NT2/D1 (cell line): ENCODE results near the gene BICRA.

Experiments used
- SUZ12 ChIP-seq: IDR thresholded peaks from 2 replicates; pipeline ENCODE4 v1.6.1; 2011; ENCODE audit not compliant: insufficient read length, insufficient read depth; ENCODE audit errors: extremely low read depth
- YY1 ChIP-seq: IDR thresholded peaks from 2 replicates; pipeline ENCODE4 v1.6.1; 2011; ENCODE audit not compliant: insufficient read length, insufficient read depth
- ZNF274 ChIP-seq: IDR thresholded peaks from 2 replicates; pipeline ENCODE4 v1.6.1; 2011; ENCODE audit warnings: mild to moderate bottlenecking, low read depth, low read length

DNA sequence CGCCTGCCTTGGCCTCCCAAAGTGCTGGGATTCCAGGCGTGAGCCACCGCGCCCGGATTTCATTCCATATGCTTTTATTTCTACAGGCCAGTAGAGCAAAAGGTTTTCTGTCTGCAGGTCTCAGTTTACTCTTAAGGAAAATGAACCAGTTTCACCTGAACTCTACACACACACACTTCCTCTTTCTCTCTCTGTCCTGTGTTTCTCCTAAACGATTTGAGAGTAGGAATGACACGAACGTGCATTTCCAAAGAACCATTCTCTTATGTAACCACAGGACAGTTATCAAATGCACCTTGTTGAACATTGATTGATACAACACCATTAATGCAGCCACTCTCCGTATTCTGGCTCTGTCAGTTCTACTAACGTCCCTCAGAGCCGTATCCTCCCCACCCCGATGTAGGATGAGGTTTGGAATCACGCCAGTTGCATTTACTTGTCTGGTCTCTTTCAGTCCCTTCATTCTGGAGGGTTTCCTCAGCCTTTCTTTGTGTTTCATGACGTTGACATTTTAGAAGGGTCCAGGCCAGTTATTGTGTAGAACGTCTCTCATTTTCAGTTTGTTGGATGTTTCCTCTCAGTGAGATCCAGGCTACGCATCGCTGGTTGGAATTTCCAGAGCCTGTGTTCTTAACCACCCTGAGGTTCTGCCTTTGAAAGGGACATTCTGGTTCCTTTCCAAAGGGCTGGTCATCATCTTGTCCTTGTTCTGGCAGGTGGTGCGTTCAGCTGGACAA, 36.0 kb downstream of the BICRA start:
- no peak for TF ChIP-seq SUZ12
- no peak for TF ChIP-seq YY1
- no peak for TF ChIP-seq ZNF274
